Measurements from ENCODE around the gene MRPL20.

Gene MRPL20

DNA sequence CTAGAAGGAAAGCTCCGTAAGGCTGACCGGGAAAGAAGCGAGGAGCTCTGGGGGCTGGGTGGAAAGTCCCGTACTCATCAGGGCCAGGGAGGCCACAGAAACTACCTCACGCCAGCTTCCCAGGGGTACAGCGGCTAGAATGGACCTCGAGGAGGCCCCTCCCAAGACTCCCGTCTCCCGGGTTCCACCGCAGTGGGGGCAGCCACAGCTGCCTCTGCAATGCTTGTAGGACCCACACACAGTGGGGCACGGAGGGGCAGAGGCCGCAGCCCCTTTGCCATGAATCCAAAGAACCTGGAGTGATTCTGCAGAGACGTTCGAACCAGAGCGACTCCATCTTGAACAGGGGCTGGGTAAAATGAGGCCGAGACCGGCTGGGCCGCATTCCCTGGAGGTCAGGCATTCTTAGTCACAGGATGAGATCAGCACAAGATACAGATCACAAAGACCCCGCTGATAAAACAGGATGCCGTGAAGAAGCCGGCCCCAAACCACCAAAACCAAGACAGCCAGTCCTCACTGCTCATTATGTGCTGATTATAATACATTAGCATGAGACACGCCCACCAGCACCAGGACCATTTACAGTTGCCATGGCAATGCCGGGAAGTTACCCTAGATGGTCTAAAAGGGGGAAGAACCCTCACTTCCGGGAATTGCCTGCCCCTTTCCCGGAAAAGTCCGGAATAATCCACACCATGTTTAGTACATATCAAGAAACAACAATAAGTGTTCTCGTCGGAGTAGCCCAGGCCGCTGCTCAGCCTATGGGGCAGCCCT is 15.6 kb upstream of the MRPL20 start:
- in situ Hi-C loops (cut with HindIII; ENCODE audit: low pct_ligation_motif_present, low sequenced_read_pairs) = no loop called here

GRCh38 chr1:1421907-1422464 is 14.9 kb upstream of the MRPL20 start:
- no peak for TF ChIP-seq CTCF (IDR thresholded peaks at IDR 0.05; ENCODE audit: low read depth, low read length, missing control alignments)
- Histone ChIP-seq H3K27me3 (replicated peaks) (no peaks in the 10 kb centered on the region), H3K4me3 (ENCODE audit: low read depth, low read length) (no peak overlapping the region), H3K27ac (no peak overlapping the region), H3K36me3 (replicated peaks) (no peaks in the 10 kb centered on the region)
- in situ Hi-C loops (cut with HindIII; ENCODE audit: low pct_ligation_motif_present, low sequenced_read_pairs) = no loop called here
- DNase-seq = no peak

More for the DNA sequence above, 15.6 kb upstream of the MRPL20 start:
- no peaks in the 10 kb centered on the region for H3K27me3 ChIP-seq (replicated peaks)
- no peak overlapping the region for H3K27ac ChIP-seq
- no peak for TF ChIP-seq CTCF (IDR thresholded peaks at IDR 0.05; ENCODE audit: low read depth, low read length, missing control alignments)
- peak; percentile 49 for DNase-seq
- no peak overlapping the region for H3K4me3 ChIP-seq (ENCODE audit: low read depth, low read length)
- no peaks in the 10 kb centered on the region for H3K36me3 ChIP-seq (replicated peaks)

DNA sequence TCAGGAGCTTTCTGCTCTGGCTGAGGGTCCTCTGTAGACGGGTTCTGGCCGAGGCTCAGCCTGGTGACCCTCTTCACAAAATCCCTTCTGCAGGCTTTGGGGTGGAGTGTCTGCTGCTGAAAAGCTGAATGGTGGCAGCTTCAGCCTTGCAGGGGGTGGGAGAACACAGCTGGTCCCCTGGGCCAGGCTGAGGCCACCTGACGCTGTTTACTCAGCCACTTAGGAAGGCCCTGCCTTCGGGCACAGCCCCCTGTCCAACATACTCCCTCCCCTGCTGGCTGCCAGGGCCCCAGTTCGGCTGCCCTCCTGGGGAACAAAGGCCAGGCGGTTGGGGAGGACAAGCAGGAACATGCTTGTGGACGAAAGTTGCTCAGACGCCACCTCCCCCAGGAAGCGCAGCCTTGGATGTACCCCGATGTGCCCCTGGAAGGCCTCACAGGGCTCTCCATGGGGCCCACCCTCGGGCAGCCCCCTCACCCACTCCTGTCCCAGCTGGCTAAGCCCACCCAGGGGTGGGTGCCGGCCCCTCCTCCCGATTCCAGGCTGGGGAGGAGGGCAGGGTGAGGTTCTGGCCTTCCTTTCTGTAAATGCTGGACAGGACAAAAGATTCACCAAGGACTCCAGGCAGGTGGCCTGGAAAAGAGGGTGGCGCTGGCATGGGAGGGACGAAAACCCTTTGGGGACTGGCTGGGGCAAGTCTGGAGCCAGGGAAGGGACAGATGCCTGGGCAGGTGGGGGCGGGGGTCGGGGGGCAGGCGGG is 14.2 kb upstream of the MRPL20 start, which contains the start of gene ANKRD65:
ANKRD65 (minus strand) TSS at position 130 of the 760 bp plus-strand sequence. CDS start 271 bp downstream, outside the sequence.
- no peak for DNase-seq
- Histone ChIP-seq H3K27ac (no peak within 1 kb of the TSS), H3K27me3 (replicated peaks) (no peaks in the 10 kb centered on the region), H3K4me3 (ENCODE audit: low read depth, low read length) (no peak within 1 kb of the TSS), H3K36me3 (replicated peaks) (no peaks in the 10 kb centered on the region)
- in situ Hi-C loops (cut with HindIII; ENCODE audit: low pct_ligation_motif_present, low sequenced_read_pairs) = no loop called here
- TF ChIP-seq CTCF (IDR thresholded peaks at IDR 0.05; ENCODE audit: low read depth, low read length, missing control alignments) = no peak

DNA sequence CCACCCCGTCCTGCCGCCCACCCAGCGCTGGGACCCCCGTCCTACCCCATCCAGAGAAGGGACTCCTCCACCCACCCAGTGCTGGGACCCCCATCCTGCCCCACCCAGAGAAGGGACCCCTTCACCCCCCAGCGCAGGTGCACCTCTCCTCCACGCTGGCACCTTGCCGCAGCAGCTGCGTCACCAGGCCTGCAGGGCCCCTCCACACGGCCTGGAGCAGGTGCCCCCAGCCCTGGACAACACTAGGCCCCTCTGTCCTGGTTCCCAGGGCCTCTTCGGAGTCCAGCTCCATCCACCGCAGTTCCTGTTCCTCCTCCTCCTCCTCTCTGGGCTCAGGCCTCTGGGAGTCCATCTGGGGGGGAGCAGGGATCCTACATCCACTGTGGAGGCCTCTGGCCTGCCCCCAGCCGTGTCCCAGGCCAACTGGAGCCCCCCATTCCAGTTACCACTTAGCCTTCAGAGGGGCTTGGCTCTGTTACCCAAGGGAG is 13.6 kb upstream of the MRPL20 start:
- Histone ChIP-seq H3K27me3 (replicated peaks) (no peaks in the 10 kb centered on the region), H3K27ac (no peak overlapping the region), H3K4me3 (ENCODE audit: low read depth, low read length) (no peak overlapping the region), H3K36me3 (replicated peaks) (no peaks in the 10 kb centered on the region)
- no peak for DNase-seq
- in situ Hi-C loops (cut with HindIII; ENCODE audit: low pct_ligation_motif_present, low sequenced_read_pairs) = no loop called here
- no peak for TF ChIP-seq CTCF (IDR thresholded peaks at IDR 0.05; ENCODE audit: low read depth, low read length, missing control alignments)

DNA sequence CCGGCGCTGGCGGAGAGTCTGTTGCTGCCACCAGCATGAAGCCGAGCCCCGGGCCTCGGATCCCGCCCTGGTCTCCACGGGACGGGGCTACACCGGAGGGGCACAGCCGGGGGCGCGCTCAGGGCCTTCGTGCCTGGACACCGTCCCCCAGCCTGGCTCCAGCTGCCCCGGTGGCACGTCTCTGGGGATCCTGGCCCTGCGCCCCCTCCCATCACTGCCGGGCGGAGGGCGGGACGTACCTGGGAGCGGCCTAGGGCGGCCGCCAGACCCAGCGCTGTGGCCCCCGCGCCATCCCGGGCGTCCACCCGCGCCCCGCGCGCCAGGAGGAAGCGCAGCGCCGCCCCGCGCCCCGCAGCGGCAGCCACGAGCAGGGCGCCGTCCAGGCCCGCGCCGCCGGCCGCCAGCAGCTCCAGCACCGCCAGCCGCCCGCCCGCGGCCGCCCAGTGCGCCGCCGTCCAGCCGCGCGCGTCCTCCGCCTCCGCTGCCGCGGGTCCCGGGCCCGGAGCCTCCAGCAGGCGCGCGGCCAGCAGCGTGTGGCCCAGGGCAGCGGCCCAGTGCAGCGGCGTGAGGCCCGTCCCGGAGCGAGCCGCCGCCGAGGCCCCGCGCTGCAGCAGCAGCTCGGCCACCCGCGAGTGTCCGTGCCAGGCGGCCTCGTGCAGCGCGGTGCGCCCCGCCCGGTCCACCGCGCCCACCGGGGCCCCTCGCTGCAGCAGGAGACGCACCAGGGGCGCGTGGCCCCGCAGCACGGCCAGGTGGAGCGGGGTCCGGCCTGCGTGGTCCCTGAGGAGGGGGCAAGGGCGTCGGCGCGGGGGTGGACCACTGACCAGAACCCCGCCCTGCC is 12.9 kb upstream of the MRPL20 start:
- Histone ChIP-seq H3K27ac (no peak overlapping the region), H3K4me3 (ENCODE audit: low read depth, low read length) (peak overlapping the region; percentile 29), H3K27me3 (replicated peaks) (no peaks in the 10 kb centered on the region), H3K36me3 (replicated peaks) (no peaks in the 10 kb centered on the region)
- in situ Hi-C loops (cut with HindIII; ENCODE audit: low pct_ligation_motif_present, low sequenced_read_pairs) = no loop called here
- TF ChIP-seq CTCF (IDR thresholded peaks at IDR 0.05; ENCODE audit: low read depth, low read length, missing control alignments) = no peak
- DNase-seq = no peak
